ENCODE results near the gene RGS6.

The RGS6 gene

DNA sequence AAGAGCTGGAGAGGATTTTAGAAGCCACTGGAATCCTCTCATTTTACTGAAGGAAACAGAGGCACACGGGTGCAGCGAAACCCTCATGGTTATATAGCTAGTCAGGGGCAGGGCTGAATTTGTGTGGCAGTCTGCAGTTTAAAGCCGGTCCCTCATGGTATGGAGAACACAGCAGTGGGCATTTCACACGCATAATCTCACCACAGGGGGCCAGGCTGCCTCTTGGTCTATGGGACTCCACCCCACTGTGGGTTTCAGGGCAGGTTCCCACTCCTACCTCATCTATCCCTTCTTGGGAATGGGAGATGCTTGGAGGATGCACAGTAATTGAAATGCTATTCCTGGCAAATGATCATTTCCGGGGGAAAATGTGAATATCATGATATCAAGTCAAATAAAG lies 400.6 kb downstream of the RGS6 start:
- TF ChIP-seq TAF1 (IDR thresholded peaks at IDR 0.05; ENCODE audit: low read depth, low read length) (no peak), POLR2AphosphoS5 (IDR thresholded peaks at IDR 0.05; ENCODE audit: low read depth, low read length) (no peak), PAX5 (IDR thresholded peaks at IDR 0.05; ENCODE audit: insufficient read depth, low read length, severe bottlenecking) (no peak), SPI1 (IDR thresholded peaks at IDR 0.05; ENCODE audit: low read depth, low read length) (no peak), POU2F2 (IDR thresholded peaks at IDR 0.05; ENCODE audit: low read depth, low read length) (no peak), POLR2A (IDR thresholded peaks at IDR 0.05; ENCODE audit: low read depth, low read length) (no peak)
- DNase-seq (ENCODE audit: insufficient read length, low spot score) (no peak), FAIRE-seq (no peak)

DNA sequence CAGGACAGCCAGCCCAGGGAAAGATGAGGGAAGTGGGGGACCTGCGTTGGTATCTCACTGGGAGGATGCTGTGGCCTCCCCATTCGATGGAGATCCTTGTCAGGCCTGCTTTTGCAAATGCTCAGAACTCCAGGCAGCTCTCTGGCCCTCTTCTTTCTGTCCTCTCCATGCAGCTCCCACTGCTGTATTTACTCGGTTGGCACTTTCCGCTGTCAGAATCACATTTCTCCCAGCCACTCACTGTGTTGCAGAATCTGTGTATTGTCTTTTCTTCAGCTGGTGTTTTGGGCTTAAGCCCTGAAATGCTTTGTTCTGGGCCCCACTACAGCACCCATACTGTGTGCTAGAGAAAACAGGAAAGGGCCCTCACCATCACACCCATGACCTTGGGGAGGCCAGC lies 401.1 kb downstream of the RGS6 start:
- DNase-seq (ENCODE audit: insufficient read length, low spot score) (no peak), FAIRE-seq (no peak)
- TF ChIP-seq POLR2AphosphoS5 (IDR thresholded peaks at IDR 0.05; ENCODE audit: low read depth, low read length), result no peak
- no peak for TF ChIP-seq PAX5 (IDR thresholded peaks at IDR 0.05; ENCODE audit: insufficient read depth, low read length, severe bottlenecking)
- no peak for TF ChIP-seq POLR2A (IDR thresholded peaks at IDR 0.05; ENCODE audit: low read depth, low read length)
- no peak for TF ChIP-seq POU2F2 (IDR thresholded peaks at IDR 0.05; ENCODE audit: low read depth, low read length)
- TF ChIP-seq TAF1 (IDR thresholded peaks at IDR 0.05; ENCODE audit: low read depth, low read length), result no peak
- TF ChIP-seq SPI1 (IDR thresholded peaks at IDR 0.05; ENCODE audit: low read depth, low read length), result no peak

DNA sequence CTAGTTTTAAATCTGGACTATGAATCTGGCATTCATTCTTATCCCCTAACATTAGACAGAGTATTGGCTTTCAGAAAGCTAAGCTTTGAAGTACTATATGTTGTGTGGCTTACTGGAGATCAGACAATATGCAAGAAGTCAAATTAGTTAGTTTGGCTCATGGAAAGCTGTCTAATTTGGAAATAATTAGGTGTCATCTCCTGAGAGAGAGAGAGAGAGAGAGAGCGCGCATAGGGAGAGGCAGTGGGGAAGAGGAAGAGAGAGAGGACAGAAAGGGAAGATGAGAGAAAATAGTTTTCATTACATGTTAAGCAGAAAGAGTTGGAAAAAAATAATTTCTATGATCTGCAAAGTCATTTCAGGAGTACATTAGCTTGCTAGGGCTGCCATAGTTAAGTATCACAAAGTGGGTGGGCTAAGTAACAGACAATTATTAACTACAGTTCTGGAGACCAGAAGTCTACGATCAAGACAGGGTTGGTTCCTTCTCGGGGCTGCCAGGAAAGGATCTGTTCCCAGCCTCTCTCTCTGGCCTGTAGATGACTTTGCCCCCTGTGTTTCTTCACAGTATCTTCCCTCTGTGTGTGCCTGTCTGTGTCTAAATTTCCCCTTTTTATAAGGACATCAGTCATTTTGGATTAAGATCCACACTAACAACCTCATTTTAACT lies 404.2 kb downstream of the RGS6 start:
- FAIRE-seq (no peak), DNase-seq (ENCODE audit: insufficient read length, low spot score) (no peak)
- TF ChIP-seq POU2F2 (IDR thresholded peaks at IDR 0.05; ENCODE audit: low read depth, low read length) (no peak), SPI1 (IDR thresholded peaks at IDR 0.05; ENCODE audit: low read depth, low read length) (no peak), TAF1 (IDR thresholded peaks at IDR 0.05; ENCODE audit: low read depth, low read length) (no peak), POLR2AphosphoS5 (IDR thresholded peaks at IDR 0.05; ENCODE audit: low read depth, low read length) (no peak)

DNA sequence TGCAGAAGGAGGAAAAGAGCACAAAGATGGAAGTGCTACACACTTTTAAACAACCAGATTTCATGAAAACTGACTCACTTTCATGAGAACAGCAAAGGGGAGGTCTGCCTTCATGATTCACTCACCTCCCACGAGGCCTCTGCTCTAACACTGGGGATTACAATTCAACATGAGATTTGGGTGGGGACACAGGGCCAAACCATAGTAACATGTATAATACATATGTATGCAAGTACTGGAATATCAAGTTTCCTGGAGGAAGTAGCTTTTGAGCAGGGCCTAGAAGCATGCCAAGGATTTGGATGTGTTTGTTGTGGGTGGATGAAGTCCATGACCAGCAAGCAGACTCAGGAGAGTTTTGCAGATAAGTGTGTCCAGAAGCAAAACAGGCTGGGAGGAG lies 409.0 kb downstream of the RGS6 start:
- DNase-seq (ENCODE audit: insufficient read length, low spot score), result no peak
- no peak for FAIRE-seq
- no peak for TF ChIP-seq TAF1 (IDR thresholded peaks at IDR 0.05; ENCODE audit: low read depth, low read length)
- TF ChIP-seq SPI1 (IDR thresholded peaks at IDR 0.05; ENCODE audit: low read depth, low read length), result no peak

DNA sequence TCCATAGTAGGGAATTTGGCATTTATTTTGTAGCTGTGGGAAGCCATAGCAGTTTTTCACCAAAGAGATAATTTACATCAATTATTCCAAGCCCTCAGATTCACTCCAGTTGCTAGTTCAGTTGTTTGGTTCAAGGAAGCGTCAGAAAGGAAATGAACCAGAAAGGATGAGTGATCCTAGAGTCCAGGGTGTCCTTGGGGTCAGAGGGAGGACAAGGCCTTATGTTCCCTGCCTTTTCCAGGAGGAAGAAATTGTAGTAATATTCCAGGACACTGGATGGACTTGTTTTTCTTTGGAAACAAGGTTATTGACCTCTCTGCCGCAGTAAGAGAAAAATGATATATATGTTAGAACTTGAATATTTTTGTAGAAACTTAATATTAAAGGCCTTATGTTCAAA lies 409.5 kb downstream of the RGS6 start:
- FAIRE-seq, result no peak
- TF ChIP-seq POU2F2 (IDR thresholded peaks at IDR 0.05; ENCODE audit: low read depth, low read length) (no peak), POLR2A (IDR thresholded peaks at IDR 0.05; ENCODE audit: low read depth, low read length) (no peak), PAX5 (IDR thresholded peaks at IDR 0.05; ENCODE audit: insufficient read depth, low read length, severe bottlenecking) (no peak), SPI1 (IDR thresholded peaks at IDR 0.05; ENCODE audit: low read depth, low read length) (no peak), TAF1 (IDR thresholded peaks at IDR 0.05; ENCODE audit: low read depth, low read length) (no peak), POLR2AphosphoS5 (IDR thresholded peaks at IDR 0.05; ENCODE audit: low read depth, low read length) (no peak)

DNA sequence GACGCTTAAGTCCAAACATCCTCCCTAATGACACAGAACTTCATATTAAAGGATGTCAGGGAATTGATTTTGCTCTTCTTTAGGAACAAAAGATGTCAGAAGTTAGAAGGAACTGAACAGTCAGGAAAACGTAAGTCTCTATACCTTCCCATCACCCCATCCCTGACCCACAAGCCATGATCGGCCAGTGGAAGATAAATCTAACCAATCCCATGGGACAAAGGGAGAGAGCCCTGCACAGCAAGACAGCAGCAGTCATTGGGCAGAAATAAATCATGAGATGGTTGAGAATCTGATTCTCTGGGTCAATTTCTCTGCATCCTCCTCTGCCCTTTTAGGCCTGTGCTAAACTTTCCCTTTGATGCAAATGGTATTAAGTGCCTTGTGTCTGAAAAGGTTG lies 414.9 kb downstream of the RGS6 start:
- no peak for DNase-seq (ENCODE audit: insufficient read length, low spot score)
- TF ChIP-seq SPI1 (IDR thresholded peaks at IDR 0.05; ENCODE audit: low read depth, low read length), result no peak
- no peak for TF ChIP-seq POU2F2 (IDR thresholded peaks at IDR 0.05; ENCODE audit: low read depth, low read length)
- no peak for TF ChIP-seq TAF1 (IDR thresholded peaks at IDR 0.05; ENCODE audit: low read depth, low read length)
- TF ChIP-seq POLR2A (IDR thresholded peaks at IDR 0.05; ENCODE audit: low read depth, low read length), result no peak
- TF ChIP-seq POLR2AphosphoS5 (IDR thresholded peaks at IDR 0.05; ENCODE audit: low read depth, low read length), result no peak
- no peak for TF ChIP-seq PAX5 (IDR thresholded peaks at IDR 0.05; ENCODE audit: insufficient read depth, low read length, severe bottlenecking)
- no peak for FAIRE-seq

More for the DNA sequence above, 409.5 kb downstream of the RGS6 start:
- DNase-seq (ENCODE audit: insufficient read length, low spot score), result no peak

DNA sequence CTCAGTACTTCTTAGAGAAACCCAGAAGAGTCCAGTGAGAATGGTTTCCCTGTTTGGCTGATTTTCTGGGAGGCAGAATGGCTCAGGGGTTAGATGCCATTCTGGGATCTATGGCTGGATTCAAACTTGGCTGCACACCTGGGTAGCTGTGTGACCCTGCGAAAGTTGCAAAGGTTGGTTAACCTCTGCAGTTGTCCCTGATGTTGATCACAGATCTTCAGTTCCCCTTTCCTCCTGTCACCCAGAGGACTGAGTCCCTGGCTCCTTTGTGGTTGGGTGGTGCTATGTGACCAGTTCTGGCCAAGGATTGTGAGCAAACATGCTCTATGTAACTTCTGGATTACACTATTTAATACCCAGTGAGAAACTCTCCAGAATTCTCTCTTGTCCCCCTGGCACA lies 418.0 kb downstream of the RGS6 start:
- no peak for TF ChIP-seq POLR2A (IDR thresholded peaks at IDR 0.05; ENCODE audit: low read depth, low read length)
- TF ChIP-seq SPI1 (IDR thresholded peaks at IDR 0.05; ENCODE audit: low read depth, low read length), result no peak
- no peak for TF ChIP-seq POU2F2 (IDR thresholded peaks at IDR 0.05; ENCODE audit: low read depth, low read length)
- TF ChIP-seq TAF1 (IDR thresholded peaks at IDR 0.05; ENCODE audit: low read depth, low read length), result no peak
- TF ChIP-seq PAX5 (IDR thresholded peaks at IDR 0.05; ENCODE audit: insufficient read depth, low read length, severe bottlenecking), result no peak
- no peak for TF ChIP-seq POLR2AphosphoS5 (IDR thresholded peaks at IDR 0.05; ENCODE audit: low read depth, low read length)
- DNase-seq (ENCODE audit: insufficient read length, low spot score) (no peak), FAIRE-seq (no peak)

DNA sequence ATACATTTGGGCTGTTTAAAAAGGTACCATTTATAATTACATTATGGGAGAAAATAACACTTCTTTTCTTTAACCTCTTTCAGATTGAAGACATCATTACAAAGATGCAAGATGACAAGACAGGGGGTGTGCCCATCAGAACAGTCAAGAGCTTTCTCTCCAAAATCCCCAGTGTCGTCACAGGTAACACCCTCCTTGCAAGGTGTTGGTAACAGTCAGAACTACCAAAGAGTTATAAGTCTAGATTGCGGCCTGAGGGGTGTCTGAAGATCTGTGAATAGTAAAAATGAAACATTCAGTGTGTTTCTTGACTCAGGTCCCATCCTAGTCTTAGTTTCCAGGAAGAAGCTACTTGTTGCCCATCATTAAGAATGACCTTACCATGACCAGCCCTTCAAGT lies 419.8 kb downstream of the RGS6 start:
- FAIRE-seq, result no peak
- DNase-seq (ENCODE audit: insufficient read length, low spot score), result no peak
- TF ChIP-seq POLR2A (IDR thresholded peaks at IDR 0.05; ENCODE audit: low read depth, low read length), result no peak
- no peak for TF ChIP-seq POU2F2 (IDR thresholded peaks at IDR 0.05; ENCODE audit: low read depth, low read length)
- TF ChIP-seq TAF1 (IDR thresholded peaks at IDR 0.05; ENCODE audit: low read depth, low read length), result no peak
- no peak for TF ChIP-seq PAX5 (IDR thresholded peaks at IDR 0.05; ENCODE audit: insufficient read depth, low read length, severe bottlenecking)
- no peak for TF ChIP-seq SPI1 (IDR thresholded peaks at IDR 0.05; ENCODE audit: low read depth, low read length)
- no peak for TF ChIP-seq POLR2AphosphoS5 (IDR thresholded peaks at IDR 0.05; ENCODE audit: low read depth, low read length)

DNA sequence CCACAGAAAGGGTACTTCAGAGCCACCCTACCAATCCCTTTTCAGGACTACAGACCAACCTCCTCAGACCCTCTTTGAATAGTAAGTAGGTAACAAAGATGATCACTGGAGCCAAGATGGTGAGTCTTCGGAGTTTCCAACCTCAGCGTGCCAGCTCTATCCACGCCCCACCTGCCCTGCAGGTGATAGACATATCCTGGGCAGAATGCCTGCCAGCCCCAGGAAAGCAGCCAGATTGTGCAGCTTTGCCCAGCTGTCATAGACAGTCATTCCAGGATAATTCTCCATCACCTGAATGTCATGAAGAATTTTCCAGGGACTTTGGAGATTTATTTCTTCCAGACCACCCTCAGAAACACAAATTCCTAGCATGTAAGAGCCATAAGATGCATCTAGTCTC lies 434.4 kb downstream of the RGS6 start:
- FAIRE-seq (no peak), DNase-seq (ENCODE audit: insufficient read length, low spot score) (no peak)
- TF ChIP-seq TAF1 (IDR thresholded peaks at IDR 0.05; ENCODE audit: low read depth, low read length), result no peak
- TF ChIP-seq POU2F2 (IDR thresholded peaks at IDR 0.05; ENCODE audit: low read depth, low read length), result no peak
- no peak for TF ChIP-seq PAX5 (IDR thresholded peaks at IDR 0.05; ENCODE audit: insufficient read depth, low read length, severe bottlenecking)
- no peak for TF ChIP-seq SPI1 (IDR thresholded peaks at IDR 0.05; ENCODE audit: low read depth, low read length)
- no peak for TF ChIP-seq POLR2A (IDR thresholded peaks at IDR 0.05; ENCODE audit: low read depth, low read length)
- TF ChIP-seq POLR2AphosphoS5 (IDR thresholded peaks at IDR 0.05; ENCODE audit: low read depth, low read length), result no peak

DNA sequence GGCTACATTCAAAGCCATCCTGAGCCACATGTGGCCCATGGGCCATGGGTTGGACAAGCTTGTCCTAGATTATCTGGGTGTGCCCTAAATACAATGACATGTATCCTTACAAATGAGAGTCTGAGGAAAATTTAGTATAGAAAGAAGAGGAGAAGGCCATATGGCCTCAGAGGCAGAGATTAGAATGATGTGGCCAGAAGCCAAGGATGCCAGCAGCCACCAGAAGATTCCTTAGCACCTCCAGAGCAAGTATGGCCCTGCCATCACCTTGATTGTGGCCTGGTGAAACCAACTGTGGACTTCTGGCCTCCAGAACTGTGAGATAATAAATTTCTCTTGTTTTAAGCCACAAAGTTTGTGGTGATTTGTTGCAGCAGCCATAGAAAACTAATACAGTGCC lies 436.9 kb downstream of the RGS6 start:
- FAIRE-seq (no peak), DNase-seq (ENCODE audit: insufficient read length, low spot score) (no peak)
- TF ChIP-seq SPI1 (IDR thresholded peaks at IDR 0.05; ENCODE audit: low read depth, low read length), result no peak
- no peak for TF ChIP-seq TAF1 (IDR thresholded peaks at IDR 0.05; ENCODE audit: low read depth, low read length)
- TF ChIP-seq POLR2A (IDR thresholded peaks at IDR 0.05; ENCODE audit: low read depth, low read length), result no peak
- TF ChIP-seq POU2F2 (IDR thresholded peaks at IDR 0.05; ENCODE audit: low read depth, low read length), result no peak
- no peak for TF ChIP-seq POLR2AphosphoS5 (IDR thresholded peaks at IDR 0.05; ENCODE audit: low read depth, low read length)
- no peak for TF ChIP-seq PAX5 (IDR thresholded peaks at IDR 0.05; ENCODE audit: insufficient read depth, low read length, severe bottlenecking)
